Stimulated activated CD4-positive, alpha-beta T cell treated with anti-CD3 and anti-CD28 coated beads, Interleukin-15, amount 100 ng/mL, for 1 hour (primary cell): Measurements from ENCODE around the gene HEBP1.

Experiments used
- DNase-seq, 2 donors: peaks; one replicate each; pipeline ENCODE4 v3.0.0-alpha.2; 2020; ENCODE audit warnings: low read depth in 1 of 2, low spot score in 1 of 2

The HEBP1 gene

DNA sequence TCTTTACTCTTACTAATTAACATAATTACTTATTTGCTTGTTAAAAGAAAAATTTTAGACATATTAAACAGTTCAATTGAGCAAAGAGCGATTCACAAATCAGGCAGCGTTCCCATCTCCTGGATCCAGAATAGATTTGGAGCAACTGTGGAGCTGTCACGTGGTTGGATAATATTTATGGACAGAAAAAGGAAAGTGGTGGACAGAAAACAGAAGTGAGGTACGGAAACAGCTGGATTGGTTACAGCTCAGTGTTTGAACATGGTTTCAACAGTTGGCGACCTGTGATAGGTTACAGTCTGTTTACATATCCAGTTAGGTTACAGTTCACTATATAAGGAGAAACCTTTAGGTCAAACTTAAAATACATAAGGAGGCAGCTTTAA, 24.5 kb upstream of the HEBP1 start:
- DNase-seq: no peak

DNA sequence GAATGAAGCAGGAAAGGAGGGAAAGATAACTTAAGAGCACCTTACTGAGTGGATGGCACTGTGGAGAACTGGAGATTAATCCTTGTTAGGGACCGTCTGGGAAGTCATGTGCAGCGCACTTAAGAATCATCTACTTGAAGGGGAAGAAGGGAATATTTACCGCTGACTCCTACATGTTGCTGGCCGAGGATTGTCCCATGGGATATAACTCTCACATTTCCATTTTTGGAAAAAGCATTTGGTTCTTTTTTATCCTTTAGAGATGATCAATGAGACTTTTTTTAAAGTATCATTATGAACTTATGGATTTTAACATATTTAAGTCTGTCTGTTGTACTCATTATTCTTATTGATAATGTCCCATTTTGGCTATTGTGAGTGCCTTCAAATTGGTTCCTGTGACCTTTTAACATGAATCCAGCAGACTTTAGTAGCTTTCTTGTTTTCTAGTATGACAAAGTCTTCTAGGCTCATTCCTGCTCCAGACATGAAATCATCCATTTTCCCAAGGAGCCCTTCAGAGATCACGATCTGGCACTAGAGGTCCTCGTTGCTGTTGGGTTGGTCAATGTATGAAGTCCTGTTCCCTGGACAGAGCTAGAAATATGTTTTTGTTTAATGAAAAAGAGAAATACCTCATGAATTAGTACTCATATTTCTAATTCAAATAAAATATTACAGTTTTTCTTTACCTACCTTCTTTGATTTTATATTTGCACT, 23.9 kb upstream of the HEBP1 start:
- no peak for DNase-seq

DNA sequence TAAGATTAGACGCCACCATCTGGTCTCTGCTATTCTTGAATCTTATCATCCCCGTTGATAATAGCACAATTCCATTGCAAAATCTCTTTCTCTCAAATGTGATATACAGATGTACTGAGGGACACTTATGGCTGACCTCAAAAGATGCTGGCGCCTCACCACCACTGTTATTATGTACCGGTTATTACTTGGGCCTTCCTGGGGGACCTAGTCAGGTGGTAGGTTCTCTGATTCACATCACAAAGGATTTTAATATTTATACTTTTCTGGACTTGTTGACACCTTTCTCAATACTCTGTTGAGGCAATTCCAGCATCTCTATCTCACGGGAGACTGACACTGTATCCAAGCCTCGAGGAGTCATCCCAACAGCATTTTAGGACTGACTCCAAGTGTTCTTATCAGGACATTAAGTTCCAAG, 22.8 kb upstream of the HEBP1 start:
- DNase-seq: no peak

GRCh38 chr12:13011098-13011497, 11.0 kb upstream of the HEBP1 start:
- DNase-seq: no peak

- DNase-seq: no peak
These were observed 8.8 kb upstream of the HEBP1 start for GRCh38 chr12:13008741-13009380.

DNA sequence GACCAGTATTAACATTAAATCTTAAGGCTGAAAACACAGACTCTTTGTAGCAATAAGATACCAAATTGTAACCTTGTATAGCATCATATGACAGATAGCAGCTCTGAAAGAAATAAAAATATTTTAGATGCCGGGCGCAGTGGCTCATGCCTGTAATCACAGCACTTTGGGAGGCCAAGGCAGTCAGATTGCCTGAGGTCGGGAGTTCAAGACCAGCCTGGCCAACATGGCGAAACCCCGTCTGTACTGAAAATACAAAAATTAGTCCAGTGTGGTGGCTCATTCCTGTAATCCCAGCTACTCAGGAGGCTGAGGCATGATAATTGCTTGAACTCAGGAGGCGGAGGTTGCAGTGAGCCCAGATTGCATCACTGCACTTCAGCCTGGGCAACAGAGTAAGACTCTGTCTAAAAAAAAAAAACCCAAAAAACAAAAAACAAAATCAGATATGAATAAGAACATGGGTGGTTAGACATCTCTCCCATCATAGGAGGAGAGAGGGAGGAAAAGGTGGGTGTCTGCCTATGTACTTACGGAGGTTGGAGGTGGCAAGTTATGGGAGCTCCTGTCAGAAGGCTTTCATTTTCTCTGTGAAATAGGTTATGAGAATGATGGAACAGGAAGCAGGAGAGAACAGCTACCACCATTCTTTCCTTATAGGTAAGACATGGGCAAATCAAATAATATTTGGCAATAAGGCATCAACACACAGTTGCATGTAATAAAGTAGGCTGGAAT, 7.6 kb upstream of the HEBP1 start:
- no peak for DNase-seq

DNA sequence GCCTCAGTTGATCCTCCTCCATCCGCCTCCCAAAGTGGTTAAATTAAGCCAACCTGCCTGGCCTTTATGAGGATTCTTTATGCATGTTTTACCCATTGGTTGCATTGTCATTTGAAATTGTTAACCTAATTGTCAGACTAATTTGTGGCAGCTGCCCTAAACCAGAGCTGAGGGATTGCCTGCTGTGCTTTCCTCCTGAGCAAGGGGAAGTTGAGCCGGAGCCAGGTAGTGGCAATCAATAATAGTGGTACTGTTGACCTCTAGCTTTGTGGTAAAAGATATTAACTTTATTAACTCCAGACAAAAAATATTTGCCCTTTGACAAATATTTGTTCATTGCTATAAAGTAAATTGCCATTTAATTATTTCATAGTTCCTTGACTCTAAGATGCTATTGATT, 5.6 kb upstream of the HEBP1 start:
- DNase-seq: no peak

DNA sequence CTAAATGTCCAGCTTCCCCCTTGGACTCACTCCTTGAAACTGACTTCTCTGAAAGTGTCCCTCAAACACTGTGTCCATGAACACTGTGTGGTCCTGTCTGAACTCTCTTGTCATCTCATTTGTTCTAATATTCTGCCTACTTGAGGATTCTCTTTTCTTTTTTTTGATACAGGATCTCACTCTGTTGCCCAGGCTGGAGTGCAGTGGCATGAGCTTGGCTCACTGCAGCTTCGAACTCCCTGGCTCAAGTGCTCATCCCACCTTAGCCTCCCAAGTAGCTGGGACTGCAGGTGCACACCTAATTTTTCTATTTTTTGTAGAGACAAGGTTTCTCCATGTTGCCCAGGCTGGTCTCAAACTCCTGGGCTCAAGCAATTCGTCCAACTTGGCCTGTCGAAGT, 4.9 kb upstream of the HEBP1 start:
- no peak for DNase-seq

DNA sequence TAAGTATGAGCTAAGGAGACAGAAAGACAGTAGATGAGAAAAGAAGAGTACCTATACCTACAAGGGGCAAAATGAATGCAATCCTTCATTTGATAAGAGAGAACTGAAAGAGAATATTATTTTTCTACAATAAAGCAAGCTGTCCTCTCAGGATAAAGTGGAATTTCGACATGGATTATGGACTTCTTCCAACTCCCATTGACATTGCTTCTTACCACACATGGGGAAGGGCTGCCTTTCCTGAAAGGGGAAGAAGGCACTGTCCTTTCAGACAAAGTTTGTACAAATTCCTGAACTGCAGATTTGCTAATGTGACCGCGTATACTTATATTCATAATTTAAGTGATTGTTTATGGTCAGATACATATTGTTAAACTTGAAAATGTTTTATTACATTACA, 4.3 kb upstream of the HEBP1 start:
- DNase-seq: no peak

DNA sequence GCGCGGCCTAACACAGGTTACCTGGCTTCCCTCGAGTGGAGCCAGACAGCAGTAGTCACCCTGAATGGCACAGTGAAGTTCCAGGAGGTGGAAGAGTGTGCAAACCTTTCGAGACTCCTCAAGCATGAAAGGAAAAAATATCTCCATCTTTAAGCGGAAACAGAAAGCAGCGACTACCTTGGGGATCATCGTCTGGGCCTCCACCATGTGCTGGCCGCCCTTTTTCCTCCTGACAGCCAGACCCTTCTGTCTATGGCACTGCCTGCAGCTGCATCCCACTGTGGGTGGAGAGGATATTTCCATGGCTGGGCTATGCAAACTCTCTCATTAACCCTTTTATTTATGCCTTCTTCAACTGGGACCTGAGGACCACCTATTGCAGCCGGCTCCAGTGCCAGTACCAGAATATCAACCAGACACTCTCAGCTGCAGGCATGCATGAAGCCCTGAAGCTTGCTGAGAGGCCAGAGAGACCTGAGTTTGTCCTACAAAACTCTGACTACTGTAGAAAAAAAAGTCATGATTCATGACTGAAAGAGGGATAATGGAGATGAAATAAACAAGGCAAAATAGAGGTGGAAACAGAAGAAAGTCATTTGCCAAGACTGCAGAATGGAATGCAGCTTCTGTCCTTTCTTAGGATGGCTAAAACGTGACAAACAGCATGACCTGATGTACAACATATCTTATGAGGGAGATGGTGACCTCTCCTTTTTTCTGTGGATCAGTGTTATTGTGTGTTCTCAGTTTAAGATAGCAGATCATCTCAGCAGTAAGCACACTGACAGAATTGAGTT, 2.4 kb upstream of the HEBP1 start:
- no peak for DNase-seq

DNA sequence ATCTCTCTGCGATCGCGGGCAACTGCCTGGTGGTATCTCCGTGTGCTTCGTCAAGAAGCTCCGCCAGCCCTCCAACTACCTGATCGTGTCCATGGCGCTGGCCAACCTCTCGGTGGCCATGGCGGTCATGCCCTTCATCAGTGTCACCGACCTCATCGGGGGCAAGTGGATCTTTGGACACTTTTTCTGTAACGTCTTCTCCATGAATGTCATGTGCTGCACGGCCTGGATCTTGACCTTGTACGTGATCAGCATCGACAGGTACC, 1.6 kb upstream of the HEBP1 start:
- no peak for DNase-seq

DNA sequence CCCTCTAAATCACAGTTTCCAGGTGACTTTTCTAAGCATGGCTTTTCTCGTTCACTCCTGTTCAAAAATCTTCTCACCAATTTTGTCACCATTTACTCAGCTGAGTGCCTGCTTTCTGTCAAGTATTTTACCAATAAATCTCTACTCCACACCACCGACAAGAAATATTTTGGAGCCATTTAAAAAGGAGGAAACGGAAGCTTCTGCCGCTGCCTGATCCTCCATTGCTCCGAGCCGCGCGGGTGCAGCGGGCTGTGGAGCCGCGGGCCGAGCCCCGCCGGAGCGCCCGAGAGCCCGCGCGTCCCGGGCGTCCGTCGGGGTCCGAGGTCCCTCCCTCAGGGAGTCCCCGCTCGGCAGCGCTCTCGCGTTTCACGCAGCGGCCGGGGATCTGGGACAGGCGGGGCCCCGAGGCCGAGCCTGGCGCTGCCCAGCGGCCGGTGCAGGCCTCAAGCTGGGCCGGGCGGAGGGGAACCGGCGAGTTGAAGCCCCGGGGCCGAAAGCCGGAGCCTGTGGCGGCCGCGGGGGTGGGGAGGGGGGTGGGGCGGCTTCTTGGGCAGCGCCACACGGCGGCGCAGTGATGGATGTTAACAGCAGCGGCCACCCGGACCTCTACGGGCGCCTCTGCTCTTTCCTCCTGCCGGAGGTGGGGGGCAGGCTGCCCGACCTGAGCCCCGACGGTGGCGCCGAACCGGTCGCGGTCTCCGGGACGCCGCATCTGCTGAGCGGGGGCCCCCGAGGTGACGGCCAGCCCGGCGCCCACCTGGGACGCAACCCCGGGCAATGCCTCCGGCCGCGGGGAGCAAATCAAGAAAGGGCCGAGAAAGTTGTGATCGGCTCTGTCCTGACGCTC, 1.1 kb upstream of the HEBP1 start:
- peak; percentile 8 to 17 for DNase-seq

- no peak for DNase-seq
These were observed 505 bp upstream of the HEBP1 start for GRCh38 chr12:13000616-13000924.

DNA sequence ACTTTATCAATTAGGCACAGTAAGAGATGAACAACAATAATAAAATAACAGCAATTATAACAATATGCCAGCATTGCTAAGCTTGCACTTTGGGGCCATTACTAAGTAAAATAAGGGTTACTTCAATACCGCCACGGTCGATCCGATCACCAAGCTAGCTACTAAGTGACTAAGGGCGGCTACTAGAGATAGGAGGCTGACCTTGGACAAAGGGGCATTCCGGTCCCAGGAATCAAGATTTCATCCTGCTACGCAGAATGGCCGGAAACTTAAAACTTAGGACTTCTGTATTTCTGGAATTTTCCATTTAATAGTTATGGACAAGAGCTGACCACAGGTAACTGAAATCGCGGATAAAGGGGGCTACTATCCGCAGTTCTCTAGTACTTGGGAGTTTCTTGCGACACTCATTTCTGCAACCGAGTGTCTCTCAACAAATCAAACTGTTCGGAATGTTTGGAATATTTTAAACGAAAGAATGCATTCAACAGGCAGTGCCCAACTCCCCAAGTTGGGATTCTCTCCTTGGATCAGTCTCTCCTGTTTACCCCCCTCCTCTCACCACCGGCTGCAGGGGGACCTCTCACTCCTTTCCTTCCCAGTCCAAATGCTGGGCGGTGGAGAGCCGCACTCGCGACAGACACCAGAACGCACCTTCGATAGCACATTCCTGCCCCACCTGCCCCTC, 650 bp downstream of the HEBP1 start:
- no peak for DNase-seq

DNA sequence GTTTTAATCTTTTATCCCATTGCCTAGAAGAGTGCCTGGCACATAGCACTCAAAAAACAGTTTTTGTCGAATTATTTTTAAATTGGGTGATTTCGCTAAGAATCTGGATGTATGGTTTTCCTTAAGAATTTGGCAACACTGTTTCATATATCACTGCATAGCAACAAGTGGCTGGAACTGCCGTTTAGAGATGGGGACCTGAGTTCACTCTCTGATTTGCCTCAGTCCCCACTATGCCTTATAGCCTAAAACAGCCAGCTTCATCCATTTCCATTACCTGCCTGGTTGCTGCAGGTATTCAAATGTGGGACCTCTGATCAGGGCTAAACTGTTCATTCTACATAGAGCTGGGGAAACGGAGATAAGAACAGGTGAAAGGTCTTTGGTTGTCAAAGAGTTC, 1.8 kb downstream of the HEBP1 start:
- DNase-seq: no peak

DNA sequence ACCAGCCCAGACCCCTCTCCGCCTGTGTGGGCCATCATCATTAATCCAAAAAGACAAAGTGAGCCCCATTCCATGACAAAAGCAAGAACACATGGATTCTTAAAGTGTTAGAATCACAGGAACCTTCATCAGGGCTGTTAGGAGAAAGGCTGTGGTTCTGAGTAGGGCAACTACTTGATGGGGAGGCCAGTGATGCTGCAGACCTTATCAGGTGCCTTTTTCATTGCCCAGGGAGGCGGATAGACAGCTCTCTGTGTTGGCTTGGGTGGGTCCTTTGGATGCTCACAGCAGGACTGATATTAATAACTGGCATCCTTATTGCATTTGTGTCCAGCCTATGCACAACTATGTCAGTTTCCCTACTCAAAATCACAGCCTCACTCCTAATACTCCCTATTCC, 2.3 kb downstream of the HEBP1 start:
- DNase-seq: no peak

DNA sequence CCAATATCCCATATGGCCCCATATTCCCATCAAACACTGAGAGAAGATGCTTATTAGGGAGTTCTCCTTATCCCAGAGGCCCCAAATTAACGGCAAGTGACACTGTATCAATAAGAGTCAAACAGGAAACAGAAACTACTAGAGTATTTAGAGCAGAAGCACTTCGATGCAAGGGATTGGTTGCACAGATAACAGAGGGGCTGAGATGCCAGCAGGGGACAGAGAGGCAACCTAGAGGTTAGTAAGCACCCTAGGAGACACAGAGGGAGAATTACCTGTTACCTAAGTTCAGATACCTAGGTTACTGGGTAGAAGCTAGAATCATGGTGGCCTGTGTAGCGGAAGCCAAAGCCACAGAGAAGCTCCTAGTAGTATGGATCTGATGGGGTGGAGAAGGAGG, 2.9 kb downstream of the HEBP1 start:
- no peak for DNase-seq

- DNase-seq: no peak
These were observed 3.9 kb downstream of the HEBP1 start for GRCh38 chr12:12996209-12996608.

DNA sequence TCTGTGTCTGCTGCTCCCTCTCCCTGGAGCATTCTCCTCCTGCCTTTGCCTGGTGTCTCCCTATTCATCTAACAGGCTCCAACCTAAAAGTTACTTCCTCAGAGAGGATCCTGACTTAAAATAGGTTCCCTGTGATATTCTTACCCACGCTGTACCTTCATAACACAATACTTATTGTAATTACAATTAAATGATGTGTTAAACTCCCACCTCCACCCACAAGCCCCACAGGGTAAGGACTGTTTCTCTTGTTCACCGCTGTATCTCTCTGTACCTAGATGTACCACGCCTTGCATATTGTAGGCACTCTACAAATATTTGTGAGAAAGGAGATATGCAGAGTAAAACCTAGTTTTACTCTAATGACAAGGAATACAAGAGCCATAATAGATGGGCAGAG, 5.0 kb downstream of the HEBP1 start:
- no peak for DNase-seq

DNA sequence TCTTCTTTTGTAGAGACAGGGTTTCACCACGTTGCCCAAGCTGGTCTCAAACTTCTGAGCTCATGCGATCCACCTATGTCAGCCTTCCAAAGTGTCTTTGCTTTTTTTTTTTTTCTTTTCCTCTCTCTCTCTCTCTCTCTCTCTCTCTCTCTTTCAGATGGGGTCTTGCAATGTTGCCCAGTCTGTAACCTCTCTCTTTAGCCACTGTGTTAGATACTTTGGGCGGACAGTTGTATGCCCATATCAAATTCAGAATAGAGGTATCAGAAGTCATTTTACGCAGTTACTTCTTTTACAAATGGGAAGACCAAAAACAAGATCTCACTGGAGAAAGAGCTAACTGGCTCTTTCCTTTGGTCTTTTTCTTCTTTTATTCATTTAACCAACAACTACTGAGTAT, 6.7 kb downstream of the HEBP1 start:
- no peak for DNase-seq
